Ammon's horn (tissue), 1 donor: ENCODE measurements around the gene GABRE.
"Not testable (repeated sequence)": the region's sequence is repeated elsewhere in the genome, so short reads cannot be mapped to it uniquely, and the experiment has no call there.

Experiments used
- DNase-seq: peaks from one replicate; pipeline ENCODE4 v3.0.0-alpha.2; 2016; ENCODE audit warnings: low spot score

The GABRE gene

DNA sequence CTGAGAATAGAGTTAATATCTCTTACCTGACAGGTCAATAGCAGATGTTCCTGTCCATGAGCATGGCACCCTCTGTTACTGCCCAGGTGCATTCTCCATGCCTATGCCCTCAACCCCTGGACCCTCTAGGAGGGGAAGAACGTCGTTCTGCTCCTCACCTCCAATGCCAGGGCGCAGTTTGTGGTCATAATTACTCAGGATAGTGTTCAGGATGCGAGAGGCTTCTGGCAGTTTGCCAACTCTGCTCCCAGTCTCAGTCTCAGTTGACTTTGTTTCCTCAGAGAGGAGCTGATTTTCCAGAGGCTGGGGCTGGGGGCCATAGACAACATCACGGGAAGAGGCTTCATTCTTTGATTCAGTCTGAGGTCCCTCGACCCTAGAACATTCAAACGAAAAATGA lies 4.4 kb downstream of the GABRE start:
- DNase-seq = no peak

DNA sequence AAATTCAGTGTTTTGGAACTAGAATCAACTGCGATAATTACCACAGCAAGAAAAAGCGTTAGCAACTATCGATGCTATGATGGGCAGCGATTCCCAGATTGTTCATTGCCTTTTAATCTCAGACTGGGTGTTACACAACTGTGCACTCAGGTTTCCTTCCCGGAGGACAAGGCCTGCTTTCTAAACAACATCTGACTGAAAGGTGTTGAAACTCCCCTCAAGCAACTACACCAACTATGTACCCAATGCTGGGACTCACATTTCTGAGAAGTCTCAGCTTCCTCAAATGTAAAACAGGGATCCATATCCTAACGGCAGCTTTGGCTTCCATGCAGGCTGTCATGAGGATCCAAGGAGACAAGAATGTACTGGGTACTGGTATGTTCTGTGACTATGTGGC lies 8.2 kb downstream of the GABRE start:
- DNase-seq = no peak

DNA sequence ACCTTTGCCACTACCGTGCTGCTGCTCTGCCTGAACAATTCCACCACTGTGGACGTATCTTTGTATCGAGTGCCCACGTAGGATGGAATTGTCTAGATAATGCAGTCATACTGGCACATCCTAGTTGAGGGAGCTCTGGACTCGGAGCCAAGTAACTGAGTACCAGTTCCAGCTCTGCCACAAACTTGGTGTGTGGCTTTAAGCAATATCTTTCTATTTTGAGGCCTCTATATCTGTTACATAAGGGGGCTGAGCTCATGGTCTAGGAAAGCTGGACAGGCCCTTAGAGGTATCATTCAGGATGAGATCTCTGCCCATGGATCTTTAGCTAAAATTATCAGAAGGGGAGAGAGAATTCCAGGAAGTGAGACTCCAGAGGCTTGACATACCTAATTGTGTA lies 12.4 kb downstream of the GABRE start:
- DNase-seq = no peak

DNA sequence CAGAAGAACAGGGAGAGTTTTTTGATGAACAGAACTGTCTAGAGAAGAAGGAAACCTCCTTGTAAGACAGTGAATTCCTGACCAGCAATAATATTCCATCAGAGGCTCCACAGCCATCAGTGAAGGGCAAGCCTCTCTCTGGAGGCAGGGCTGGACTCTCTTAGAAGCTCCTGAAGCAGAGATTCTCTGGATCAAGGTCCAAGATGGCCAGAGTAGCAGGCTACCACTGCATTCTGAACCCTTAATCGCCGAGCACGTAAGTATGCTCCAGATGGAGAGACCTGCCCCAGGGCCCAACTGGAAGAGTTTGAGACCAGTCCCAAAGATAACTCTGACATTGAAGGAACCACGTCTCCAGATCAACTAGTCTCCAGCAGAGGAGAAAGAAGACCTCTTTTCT lies 16.4 kb downstream of the GABRE start:
- DNase-seq = no peak

DNA sequence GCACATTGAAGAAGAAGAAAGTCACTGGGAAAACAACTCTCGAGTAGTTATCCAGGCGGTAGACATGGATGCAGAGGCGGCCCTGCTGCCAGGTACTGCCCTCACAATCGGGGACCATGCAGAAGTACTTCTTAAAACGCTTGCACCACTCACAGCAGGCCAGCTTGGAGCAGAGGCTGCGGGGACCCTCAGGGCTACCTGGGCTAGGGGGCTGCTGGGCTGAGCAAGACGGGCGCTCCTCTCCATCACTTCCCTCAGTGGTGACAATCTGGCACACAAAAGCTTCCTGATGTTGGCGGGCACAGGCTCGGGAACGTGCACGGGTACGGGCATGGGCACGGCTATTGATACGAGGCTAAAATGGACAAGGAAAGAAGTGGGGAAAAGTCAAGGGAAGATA lies 19.7 kb downstream of the GABRE start:
- DNase-seq = no peak

DNA sequence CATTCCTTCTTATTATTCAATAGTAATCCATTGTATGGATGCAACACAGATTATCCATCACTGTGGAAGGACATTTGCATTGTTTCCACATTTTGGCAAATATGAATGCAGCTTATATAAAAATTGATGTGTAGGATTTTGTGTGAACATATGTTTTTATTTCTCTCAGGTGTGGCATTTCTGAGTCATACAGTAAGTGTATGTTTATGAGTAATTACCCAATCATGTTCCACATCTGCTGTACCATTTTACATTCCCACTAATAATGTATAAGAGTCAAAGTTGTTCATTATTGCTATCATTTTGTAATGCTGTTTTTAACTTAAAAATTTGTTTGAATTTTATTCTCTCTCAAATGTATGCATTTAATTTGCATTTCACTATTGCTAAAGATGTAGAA lies 36.3 kb downstream of the GABRE start:
- no peak for DNase-seq

DNA sequence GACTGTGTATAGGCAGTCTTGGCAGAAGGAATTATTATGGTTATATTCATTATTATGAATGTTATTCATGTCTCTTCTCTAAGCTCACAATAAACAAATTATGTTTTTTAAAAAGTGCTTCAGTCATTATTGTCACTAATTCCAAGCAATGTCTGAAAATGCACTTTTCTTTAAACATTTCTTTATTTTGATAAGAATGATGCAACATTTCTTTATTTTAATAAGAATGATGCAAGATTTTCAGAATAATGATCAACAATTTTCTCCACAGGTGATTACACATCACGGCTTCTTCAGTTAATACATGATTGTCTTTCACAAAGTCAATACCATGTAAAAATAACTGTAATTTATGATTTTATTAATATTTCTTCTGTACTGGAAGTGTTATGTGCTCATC lies 39.1 kb downstream of the GABRE start:
- no peak for DNase-seq

DNA sequence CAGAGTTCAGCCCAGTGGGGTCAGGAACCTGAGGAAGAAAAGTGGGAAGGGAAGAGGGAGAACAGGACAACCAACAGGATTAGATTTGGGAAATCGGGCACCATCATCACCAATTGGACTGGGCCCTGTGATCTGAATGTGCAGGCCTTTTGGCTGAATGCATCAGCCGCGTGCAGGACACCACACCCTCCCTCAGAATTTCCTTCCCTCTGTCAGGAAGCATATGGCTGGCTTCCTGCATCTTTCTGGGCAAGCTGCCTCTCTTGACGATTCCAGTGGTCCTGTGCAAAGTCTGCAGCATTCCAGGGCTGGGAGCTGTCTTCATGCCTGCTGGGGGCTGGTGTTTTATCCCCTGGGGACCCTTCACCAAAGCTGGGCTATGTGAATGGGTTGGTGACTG lies 45.4 kb downstream of the GABRE start:
- DNase-seq = no peak

DNA sequence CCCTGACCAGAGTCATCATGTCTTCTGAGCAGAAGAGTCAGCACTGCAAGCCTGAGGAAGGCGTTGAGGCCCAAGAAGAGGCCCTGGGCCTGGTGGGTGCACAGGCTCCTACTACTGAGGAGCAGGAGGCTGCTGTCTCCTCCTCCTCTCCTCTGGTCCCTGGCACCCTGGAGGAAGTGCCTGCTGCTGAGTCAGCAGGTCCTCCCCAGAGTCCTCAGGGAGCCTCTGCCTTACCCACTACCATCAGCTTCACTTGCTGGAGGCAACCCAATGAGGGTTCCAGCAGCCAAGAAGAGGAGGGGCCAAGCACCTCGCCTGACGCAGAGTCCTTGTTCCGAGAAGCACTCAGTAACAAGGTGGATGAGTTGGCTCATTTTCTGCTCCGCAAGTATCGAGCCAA lies 50.8 kb downstream of the GABRE start:
- DNase-seq = no peak

DNA sequence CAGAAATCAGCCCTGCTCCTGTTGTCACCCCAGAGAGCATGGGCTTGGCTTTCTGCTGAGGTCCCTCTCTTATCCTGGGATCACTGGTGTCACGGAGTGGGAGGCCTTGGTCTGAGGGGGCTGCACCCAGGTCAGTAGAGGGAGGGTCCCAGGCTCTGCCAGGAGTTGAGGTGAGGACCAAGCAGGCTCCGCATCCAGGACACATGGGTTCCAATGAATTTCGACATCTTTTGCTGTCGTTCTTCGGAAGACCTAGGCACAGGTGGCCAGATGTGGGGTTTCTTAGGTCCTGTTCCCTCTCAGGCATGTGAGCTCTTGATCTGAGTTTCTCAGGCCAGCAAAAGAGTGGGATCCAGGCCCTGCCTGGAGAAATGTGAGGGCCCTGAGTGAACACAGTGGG lies 51.8 kb downstream of the GABRE start:
- no peak for DNase-seq

DNA sequence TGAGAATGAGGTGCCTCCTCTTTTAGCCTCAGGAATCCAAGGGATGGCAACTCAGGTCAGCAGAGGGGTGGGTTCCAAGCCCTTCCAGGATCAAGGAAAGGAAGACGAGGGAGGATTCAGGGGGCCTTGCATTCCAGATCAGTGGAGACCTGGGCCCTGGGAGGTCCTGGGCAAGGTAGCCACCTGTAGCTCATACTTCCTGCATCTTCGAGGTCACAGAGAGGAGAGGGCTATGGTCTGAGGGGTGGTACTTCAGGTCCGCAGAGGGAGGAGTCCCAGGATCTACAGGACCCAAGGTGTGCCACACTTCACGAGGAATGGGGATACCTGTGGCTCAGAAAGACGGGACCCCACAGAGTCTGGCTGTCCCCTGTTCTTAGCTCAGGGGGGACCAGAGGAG lies 52.6 kb downstream of the GABRE start:
- DNase-seq = no peak

DNA sequence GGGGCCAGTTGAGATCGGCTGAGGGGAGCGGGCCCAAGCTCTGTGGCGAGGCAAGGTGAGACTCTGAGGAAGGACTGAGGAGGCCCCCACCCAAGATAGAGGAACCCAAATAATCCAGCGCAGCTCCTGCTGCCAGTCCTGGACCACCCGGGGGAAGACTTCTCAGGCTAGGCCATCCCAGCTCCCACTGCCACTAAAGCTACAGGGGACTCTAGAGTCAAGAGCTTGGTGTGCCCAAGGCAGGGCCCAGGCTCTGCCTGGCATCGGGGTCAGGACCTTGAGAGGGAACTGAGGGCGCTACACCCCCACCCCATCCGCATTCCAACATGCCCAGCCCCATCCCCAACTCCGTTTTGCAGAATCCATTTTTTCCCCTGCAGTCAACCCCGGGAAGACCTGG lies 53.2 kb downstream of the GABRE start:
- DNase-seq = no peak

DNA sequence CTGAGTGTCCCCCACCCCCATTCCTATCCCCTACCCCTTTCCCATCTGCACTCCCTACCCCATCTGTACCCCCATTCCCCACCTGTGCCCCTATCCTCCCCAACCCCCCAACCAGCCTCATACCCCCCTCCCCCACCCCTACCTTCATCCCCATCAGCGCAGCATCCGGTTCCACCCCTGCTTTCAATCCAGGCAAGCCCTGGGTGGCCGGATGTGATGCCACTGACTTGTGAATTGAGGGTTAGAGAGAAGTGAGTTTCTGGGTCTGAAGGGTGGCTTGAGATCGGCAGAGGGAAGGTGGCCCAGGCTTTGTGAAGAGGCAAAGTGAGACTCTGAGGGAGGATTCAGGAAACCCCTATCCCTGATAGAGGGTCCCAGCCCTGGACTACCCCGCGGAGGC lies 53.9 kb downstream of the GABRE start:
- DNase-seq = no peak

DNA sequence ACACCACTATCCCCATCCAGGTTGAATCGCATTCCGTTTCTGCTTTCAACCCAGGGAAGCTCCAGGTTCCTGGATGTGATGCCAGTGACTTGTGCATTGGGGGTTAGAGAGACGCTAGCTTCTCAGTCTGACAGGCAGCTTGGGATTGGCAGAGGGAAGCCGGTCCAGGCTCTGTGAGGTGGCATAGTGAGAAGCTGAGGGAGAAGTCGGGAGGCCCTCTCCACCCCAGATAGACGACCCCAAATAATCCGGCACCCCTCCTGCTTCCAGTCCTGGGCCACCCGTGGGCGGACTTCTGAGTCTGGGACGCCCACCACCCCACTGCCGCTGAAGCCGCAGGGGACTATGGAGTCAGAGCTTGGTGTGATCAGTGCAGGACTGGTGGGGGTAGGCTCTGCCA lies 54.4 kb downstream of the GABRE start:
- no peak for DNase-seq

DNA sequence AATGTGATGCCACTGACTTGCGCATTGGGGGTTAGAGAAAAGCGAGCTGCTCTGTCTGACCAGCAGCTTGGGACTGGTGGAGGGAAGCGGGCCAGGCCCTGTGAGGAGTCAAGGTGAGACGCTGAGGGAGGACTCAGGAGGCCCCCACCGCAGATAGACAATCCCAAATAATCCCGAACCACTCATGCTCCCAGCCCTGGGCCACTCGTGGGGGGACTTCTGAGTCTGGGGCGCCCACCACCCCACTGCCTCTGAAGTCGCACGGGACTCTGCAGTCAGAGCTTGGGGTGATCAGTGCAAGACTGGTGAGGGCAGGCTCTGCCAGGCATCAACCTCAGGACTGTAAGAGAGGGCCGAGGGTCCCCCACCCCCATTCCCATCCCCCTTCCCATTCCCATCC lies 54.9 kb downstream of the GABRE start:
- no peak for DNase-seq

DNA sequence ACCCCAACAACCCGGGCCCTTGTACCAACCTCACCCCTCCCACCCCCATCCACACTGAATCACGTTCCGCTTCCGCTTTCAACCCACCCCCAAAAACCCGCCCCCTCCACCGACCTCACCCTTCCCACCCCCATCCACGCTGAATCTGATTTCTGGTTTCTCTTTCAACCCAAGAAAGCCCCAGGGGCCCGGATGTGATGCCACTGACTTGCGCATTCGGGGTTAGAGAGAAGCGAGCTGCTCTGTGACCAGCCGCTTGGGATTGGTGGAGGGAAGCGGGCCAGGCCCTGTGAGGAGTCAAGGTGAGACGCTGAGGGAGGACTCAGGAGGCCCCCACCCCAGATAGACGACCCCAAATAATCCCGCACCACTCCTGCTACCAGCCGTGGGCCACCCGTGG lies 55.7 kb downstream of the GABRE start:
- not testable (repeated sequence) for DNase-seq

DNA sequence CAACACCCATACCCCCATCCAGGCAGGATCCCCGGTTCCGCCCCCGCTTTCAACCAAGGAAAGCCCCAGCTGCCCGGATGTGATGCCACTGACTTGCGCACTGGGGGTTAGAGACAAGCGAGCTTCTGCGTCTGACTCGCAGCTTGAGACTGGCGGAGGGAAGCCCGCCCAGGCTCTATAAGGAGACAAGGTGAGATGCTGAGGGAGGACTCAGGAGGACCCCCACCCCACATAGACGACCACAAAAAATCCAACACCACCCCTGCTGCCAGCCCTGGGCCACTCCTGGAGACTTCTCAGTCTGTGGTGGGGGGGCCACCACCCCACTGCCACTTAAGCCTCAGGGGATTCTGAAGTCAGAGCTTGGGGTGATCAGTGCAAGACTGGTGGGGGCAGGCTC lies 61.7 kb downstream of the GABRE start, which contains the start of gene MAGEA4:
TSS of gene MAGEA4 (plus strand) at position 110 of the 400 bp plus-strand sequence. CDS start 10,776 bp downstream, outside the sequence.
- DNase-seq = no peak

DNA sequence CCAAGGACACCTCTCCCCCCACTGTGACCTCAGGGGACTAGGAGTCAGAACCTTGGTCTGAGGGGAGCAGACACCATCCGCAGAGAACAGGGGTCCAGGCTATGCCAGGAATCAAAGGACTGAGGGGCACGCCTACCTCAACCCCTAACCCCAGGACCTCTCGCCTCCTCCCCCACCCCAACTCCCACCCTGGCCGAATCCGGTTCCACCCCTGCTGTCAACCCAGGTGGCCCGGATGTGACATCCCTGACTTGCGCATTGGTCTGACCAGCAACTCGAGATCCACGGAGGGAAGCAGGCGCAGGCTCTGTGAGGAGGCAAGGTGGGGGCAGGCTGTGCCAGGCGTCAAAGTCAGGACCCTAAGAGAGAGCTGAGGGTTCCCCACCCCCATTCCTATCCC lies 62.3 kb downstream of the GABRE start:
- no peak for DNase-seq

DNA sequence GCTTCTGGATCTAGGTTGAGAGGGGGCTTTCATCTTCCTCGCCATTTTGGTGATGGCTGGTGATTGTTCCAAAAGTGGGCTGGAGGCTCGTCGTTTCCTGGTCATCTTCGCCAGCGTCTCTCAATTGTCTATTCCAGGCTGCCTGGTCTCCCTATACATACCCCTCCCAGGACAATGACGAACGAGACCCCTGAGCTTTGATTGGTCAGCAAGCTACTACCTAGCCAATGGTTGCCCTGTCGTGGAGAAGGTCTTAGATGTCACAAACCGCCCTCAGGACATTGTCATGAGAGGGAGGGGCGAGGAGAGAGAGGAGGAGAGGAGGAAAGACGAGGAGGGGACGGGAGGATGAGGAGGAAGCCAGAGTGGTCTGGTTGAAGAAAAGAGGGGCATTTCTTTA lies 69.5 kb downstream of the GABRE start:
- DNase-seq = no peak
